Astrocyte of the cerebellum (primary cell): ENCODE data around the gene CES2.

Source experiments
- DNase-seq: peaks from one replicate; pipeline ENCODE4 v3.0.0-alpha.2; 2011; ENCODE audit warnings: low read depth
- H3K4me3 ChIP-seq: 2 replicates; pipeline ENCODE4 v1.5.1; 2011; ENCODE audit warnings: mild to moderate bottlenecking, low read depth, low read length, moderate library complexity
- in situ Hi-C: cut with HindIII; loops from 2 replicates; pipeline ENCODE4 v1.10.0; 2017; ENCODE audit warnings: low sequenced_read_pairs
- TF ChIP-seq, protein P1 (sequence below): IDR thresholded peaks from 2 replicates; pipeline ENCODE4 v1.5.1; 2012; ENCODE audit warnings: low read length, low read depth, moderate library complexity, mild to moderate bottlenecking; ENCODE audit errors: missing control alignments

CES2 gene

GRCh38 chr16:66921729-66922450, 13.4 kb upstream of the CES2 start:
- TF ChIP-seq, protein P1, sequence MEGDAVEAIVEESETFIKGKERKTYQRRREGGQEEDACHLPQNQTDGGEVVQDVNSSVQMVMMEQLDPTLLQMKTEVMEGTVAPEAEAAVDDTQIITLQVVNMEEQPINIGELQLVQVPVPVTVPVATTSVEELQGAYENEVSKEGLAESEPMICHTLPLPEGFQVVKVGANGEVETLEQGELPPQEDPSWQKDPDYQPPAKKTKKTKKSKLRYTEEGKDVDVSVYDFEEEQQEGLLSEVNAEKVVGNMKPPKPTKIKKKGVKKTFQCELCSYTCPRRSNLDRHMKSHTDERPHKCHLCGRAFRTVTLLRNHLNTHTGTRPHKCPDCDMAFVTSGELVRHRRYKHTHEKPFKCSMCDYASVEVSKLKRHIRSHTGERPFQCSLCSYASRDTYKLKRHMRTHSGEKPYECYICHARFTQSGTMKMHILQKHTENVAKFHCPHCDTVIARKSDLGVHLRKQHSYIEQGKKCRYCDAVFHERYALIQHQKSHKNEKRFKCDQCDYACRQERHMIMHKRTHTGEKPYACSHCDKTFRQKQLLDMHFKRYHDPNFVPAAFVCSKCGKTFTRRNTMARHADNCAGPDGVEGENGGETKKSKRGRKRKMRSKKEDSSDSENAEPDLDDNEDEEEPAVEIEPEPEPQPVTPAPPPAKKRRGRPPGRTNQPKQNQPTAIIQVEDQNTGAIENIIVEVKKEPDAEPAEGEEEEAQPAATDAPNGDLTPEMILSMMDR, result no peak
- in situ Hi-C loops, result no loop called here
- DNase-seq, result no peak
- no peak overlapping the region for H3K4me3 ChIP-seq

- H3K4me3 ChIP-seq, result no peak overlapping the region
- DNase-seq, result no peak
Observed at GRCh38 chr16:66923247-66923731, 12.0 kb upstream of the CES2 start.

DNA sequence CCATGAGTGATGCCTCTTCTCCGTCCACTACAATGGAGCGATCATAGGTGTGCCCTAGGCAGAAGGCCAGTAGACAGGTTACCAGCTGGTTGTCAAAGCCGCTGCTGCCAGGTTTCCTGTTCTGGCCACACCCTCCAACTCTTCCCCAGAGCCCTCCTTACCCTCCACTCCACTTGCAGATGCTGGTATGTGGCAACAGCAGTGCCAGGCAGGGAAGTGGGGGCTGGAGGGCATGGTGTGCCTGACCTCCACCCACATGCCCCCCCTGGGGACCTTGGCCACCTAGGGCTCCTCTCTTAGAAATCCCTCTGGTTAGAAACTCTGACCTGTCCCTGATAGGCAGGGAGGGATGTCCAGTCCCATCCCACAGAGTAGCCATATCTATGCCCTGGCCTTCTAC, 11.4 kb upstream of the CES2 start:
- in situ Hi-C loops, result no loop called here
- H3K4me3 ChIP-seq, result no peak overlapping the region
- TF ChIP-seq, protein P1, result no peak
- no peak for DNase-seq

More at GRCh38 chr16:66923247-66923731, 12.0 kb upstream of the CES2 start:
- in situ Hi-C loops, result no loop called here
- TF ChIP-seq, protein P1, result no peak

DNA sequence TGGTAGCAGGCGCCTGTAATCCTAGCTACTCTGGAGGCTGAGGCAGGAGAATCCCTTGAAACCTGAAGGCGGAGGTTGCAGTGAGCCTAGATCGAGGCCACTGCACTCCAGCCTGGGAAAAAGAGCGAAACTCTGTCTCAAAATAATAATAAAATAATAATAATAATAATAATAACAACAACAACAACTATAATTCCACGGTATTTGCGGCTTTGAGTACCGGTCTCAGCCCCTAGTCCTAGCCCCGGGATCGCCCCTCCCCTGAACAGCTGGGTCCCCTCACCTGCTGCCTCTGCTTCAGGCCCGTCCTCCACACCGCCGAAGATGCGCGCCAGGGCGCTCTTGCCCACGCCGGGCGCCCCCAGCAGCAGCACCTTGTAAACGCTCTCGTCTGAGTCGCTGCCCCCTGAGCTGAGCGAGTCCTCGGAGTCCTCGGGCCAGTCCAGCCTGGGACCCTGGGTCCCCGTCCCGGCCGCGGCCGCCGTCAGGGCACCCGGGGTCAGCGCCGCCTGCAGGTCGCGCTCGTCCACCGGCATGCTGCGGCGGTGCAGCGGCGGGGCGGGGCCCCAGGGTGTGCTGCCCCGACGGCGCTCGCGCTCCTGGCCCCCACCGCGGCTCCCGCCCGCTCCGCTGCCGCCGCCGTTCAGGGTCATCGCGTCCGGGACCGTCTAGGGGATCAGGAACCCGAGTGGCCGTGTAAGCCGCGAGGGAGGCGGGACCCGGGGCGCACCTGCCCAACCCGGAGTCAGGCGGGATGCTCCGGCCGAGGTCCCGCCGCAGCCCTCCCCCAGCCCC, 10.6 kb upstream of the CES2 start:
- no peak for DNase-seq
- peak overlapping the region; percentile 31 for H3K4me3 ChIP-seq
- in situ Hi-C loops, result no loop called here
- TF ChIP-seq, protein P1, result peak; percentile 18

DNA sequence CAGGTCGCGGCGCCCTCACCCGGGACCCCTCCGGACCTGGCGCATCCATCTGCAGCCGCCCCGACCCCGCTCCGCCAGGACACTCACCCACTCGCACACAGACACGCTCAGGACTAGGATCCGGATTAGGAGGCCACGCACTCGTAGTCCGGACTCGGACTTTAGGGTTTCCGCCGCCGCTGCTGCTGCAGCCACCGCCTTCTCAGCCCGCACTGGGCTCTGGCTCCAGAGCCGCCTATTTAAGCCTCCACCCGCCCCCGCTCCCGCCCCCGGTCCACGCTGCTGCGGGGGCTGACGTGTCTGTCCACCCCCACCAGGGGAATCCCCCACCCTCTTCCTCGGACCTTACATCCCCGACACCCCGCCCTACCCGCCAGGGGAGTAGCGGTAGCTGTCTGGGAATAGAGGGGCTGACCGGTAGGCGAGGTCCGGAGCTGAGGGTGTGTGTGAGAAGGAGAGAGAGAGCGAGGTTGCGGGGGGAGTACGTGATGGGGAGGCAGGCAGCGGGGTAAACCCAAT, 9.9 kb upstream of the CES2 start, which contains the start of gene RRAD:
Gene RRAD, minus strand, starts transcription at position 214 of the 519 bp plus-strand sequence. CDS start 356 bp downstream, outside the sequence.
- H3K4me3 ChIP-seq, result peak within 1 kb of the TSS; percentile 31
- TF ChIP-seq, protein P1, result no peak
- DNase-seq, result no peak
- in situ Hi-C loops, result no loop called here

GRCh38 chr16:66926171-66926947, 9.0 kb upstream of the CES2 start:
- no peak for DNase-seq
- TF ChIP-seq, protein P1, result no peak
- H3K4me3 ChIP-seq, result no peak overlapping the region
- in situ Hi-C loops, result no loop called here
